ENCODE results near the gene EIF6. TPM values are rescaled to one million over a fixed set of nuclear protein-coding genes. Genes with fewer than 3 reads are reported as not detected.

EIF6 gene
- total RNA-seq, 5 donors from 2014 or later (not counting 1 experiment from before 2014, with no cell fraction given), result 43.8 to 70.7 (median 69.6) TPM

DNA sequence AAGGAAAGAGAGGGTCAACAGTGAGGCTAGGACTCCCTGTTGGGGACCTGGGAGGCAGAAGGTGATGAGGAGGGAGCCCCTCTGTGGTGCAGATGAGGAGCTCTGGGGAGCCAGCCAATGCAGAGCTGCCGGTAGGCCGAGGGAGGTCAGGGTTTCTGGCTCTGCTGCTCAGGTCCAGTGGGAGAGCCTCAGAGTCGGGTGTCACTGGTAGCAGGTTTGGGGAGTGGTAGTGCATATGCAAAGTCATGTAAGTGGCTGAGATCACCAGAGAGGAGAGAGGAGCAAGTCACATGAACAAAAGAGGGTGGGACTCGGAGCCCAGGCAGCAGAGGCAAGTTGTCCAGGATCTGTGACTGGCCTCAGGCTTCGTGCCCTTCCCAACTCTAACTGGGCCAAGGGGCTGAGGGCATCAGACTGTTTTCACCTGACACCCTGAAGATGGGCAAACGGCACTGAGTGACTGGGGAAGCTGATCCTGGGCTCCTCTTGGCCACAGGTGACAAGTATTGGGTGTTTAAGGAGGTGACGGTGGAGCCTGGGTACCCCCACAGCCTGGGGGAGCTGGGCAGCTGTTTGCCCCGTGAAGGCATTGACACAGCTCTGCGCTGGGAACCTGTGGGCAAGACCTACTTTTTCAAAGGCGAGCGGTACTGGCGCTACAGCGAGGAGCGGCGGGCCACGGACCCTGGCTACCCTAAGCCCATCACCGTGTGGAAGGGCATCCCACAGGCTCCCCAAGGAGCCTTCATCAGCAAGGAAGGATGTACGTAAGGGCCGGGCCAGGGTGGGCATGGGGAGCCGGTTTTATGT lies 13.3 kb downstream of the EIF6 start:
- ATAC-seq (replicated peaks in 1 of 4) (no peak), DNase-seq (no peak)
- 92% methylated on average over 15 of the region's 20 CpGs for WGBS (ENCODE audit: insufficient coverage)
- Histone ChIP-seq H3K9me3 (no peaks in the 10 kb centered on the region), H3K4me3 (ENCODE audit: control insufficient read depth in 1 of 2, extremely low read depth in 1 of 2, low read length in 1 of 2) (no peak overlapping the region), H3K4me1 (ENCODE audit: control insufficient read depth in 1 of 2, extremely low read depth in 1 of 2, insufficient read depth in 2 of 2, low read length in 2 of 2) (peaks cover 0 to 21% of the 10 kb centered on the region in 2 experiments), H3K27me3 (replicated peaks in 1 of 2; ENCODE audit: control insufficient read depth in 2 of 2, extremely low read depth in 1 of 2, insufficient read depth in 2 of 2, low read length in 1 of 2) (no peaks in the 10 kb centered on the region), H3K36me3 (ENCODE audit: control insufficient read depth in 2 of 2, extremely low read depth in 1 of 2, insufficient read depth in 1 of 2, low read length in 1 of 2) (peaks cover 18 to 50% of the 10 kb centered on the region in 2 donors), H3K27ac (ENCODE audit: low read length) (no peak overlapping the region)
- Mint-ChIP-seq H3K4me3 (no peak overlapping the region), H3K36me3 (peaks cover 24% of the 10 kb centered on the region), H3K27me3 (no peaks in the 10 kb centered on the region), H3K9me3 (no peaks in the 10 kb centered on the region), H3K27ac (no peak overlapping the region), H3K4me1 (peaks cover 11 to 17% (median 12%) of the 10 kb centered on the region in 3 donors)
- ChIA-PET CTCF (interaction anchor here in 1 of 2 donors (0.8 kb wide), 1 partner anchor 504 kb away, joined by 3 read pairs; no protein-coding TSS in a partner anchor), POLR2A (no interaction called here)

- CTCF ChIA-PET, result interaction anchor here in 1 of 2 donors (0.8 to 1.4 kb wide), 2 partner anchors 123 to 503 kb away, joined by 3 read pairs; partner anchors contain the start of gene EDEM2
- Mint-ChIP-seq H3K27me3 (no peaks in the 10 kb centered on the region), H3K4me1 (peaks cover 8 to 12% (median 12%) of the 10 kb centered on the region in 3 donors), H3K36me3 (peaks cover 25% of the 10 kb centered on the region), H3K9me3 (no peaks in the 10 kb centered on the region), H3K27ac (no peak overlapping the region), H3K4me3 (no peak overlapping the region)
- POLR2A ChIA-PET, result interaction anchor here (0.5 to 0.6 kb wide), 2 partner anchors 49 to 389 kb away, joined by 3 to 4 read pairs; no protein-coding TSS in a partner anchor
- WGBS (ENCODE audit: insufficient coverage), result 95% methylated on average over 15 of the region's 19 CpGs
- H3K4me3 ChIP-seq (ENCODE audit: control insufficient read depth in 1 of 2, extremely low read depth in 1 of 2, low read length in 1 of 2), result no peak overlapping the region
- peaks cover 18 to 47% of the 10 kb centered on the region in 2 donors for H3K36me3 ChIP-seq (ENCODE audit: control insufficient read depth in 2 of 2, extremely low read depth in 1 of 2, insufficient read depth in 1 of 2, low read length in 1 of 2)
- H3K9me3 ChIP-seq, result no peaks in the 10 kb centered on the region
- H3K27ac ChIP-seq (ENCODE audit: low read length), result no peak overlapping the region
- H3K27me3 ChIP-seq (replicated peaks in 1 of 2; ENCODE audit: control insufficient read depth in 2 of 2, extremely low read depth in 1 of 2, insufficient read depth in 2 of 2, low read length in 1 of 2), result no peaks in the 10 kb centered on the region
- DNase-seq (no peak), ATAC-seq (replicated peaks in 1 of 4) (no peak)
- peaks cover 0 to 11% of the 10 kb centered on the region in 2 experiments for H3K4me1 ChIP-seq (ENCODE audit: control insufficient read depth in 1 of 2, extremely low read depth in 1 of 2, insufficient read depth in 2 of 2, low read length in 2 of 2)
Observed at GRCh38 chr20:35270021-35270902, 14.3 kb downstream of the EIF6 start.

DNA sequence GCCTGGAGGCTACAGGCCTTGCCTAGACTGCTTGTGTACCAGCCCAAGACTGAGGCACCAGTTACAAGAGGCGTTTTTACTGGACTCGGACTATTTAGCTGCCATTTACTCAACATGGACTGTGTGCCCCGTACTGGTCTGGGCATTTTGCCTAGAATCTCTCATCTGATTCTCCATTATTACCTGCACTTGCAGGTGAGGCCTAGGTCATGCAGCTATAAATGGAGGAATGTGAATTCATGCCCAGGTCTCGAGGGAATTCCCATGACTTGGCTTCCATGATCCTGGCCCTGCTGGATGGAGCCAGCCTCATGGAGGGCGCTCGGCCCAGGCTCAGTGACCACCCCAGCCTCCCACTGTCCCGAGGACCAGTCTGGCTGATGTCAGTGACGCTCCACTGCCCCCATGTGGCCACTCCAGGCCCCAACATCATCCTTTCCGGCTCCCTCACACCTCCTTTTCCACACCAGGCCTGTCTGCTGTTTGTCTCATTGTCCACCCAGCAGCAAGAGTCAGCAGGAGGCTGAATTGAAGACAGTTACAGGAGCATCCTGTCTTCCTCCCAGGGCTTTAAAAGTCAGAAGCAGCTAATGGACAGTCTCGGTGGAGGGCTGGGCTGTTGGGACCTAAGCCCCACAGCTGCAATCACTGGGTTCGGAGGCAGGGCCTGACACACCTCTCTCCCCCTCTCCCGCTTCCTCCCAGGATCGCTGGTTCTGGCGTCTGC lies 15.4 kb downstream of the EIF6 start:
- 80% methylated on average over 11 of the region's 14 CpGs for WGBS (ENCODE audit: insufficient coverage)
- no peak overlapping the region for H3K27ac ChIP-seq (ENCODE audit: low read length)
- Mint-ChIP-seq H3K4me1 (peaks cover 8 to 12% (median 12%) of the 10 kb centered on the region in 3 donors), H3K27me3 (no peaks in the 10 kb centered on the region), H3K4me3 (no peak overlapping the region), H3K27ac (no peak overlapping the region), H3K36me3 (peaks cover 28% of the 10 kb centered on the region), H3K9me3 (no peaks in the 10 kb centered on the region)
- ChIA-PET POLR2A (no interaction called here), CTCF (interaction anchor here in 1 of 2 donors (1.1 to 1.4 kb wide), 3 partner anchors 122 to 173 kb away, joined by 3 to 8 read pairs (median 6); partner anchors contain the start of gene EDEM2)
- no peak overlapping the region for H3K4me3 ChIP-seq (ENCODE audit: control insufficient read depth in 1 of 2, extremely low read depth in 1 of 2, low read length in 1 of 2)
- no peaks in the 10 kb centered on the region for H3K27me3 ChIP-seq (replicated peaks in 1 of 2; ENCODE audit: control insufficient read depth in 2 of 2, extremely low read depth in 1 of 2, insufficient read depth in 2 of 2, low read length in 1 of 2)
- ATAC-seq (replicated peaks in 1 of 4) (peak; percentile 60 to 69 (median 63)), DNase-seq (peak in 25 of 35 experiments; percentile 18 to 68 (median 35))
- H3K4me1 ChIP-seq (ENCODE audit: control insufficient read depth in 1 of 2, extremely low read depth in 1 of 2, insufficient read depth in 2 of 2, low read length in 2 of 2), result peaks cover 0 to 5% of the 10 kb centered on the region in 2 experiments
- H3K9me3 ChIP-seq, result no peaks in the 10 kb centered on the region
- peaks cover 17 to 41% of the 10 kb centered on the region in 2 donors for H3K36me3 ChIP-seq (ENCODE audit: control insufficient read depth in 2 of 2, extremely low read depth in 1 of 2, insufficient read depth in 1 of 2, low read length in 1 of 2)

DNA sequence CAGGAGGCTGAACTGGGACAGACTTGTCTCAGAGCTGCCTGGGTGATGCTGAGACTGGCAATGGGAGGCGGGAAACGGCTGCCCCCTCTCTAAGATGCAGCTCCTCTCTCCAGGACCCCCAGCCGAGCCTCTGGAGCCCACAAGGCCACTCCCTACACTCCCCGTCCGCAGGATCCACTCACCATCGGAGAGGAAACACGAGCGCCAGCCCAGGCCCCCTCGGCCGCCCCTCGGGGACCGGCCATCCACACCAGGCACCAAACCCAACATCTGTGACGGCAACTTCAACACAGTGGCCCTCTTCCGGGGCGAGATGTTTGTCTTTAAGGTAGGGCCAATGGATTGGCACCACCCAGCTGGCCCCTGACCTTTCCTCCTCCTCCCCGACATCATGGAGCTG lies 17.5 kb downstream of the EIF6 start:
- H3K27me3 ChIP-seq (replicated peaks in 1 of 2; ENCODE audit: control insufficient read depth in 2 of 2, extremely low read depth in 1 of 2, insufficient read depth in 2 of 2, low read length in 1 of 2), result no peaks in the 10 kb centered on the region
- peaks cover 14 to 44% of the 10 kb centered on the region in 2 donors for H3K36me3 ChIP-seq (ENCODE audit: control insufficient read depth in 2 of 2, extremely low read depth in 1 of 2, insufficient read depth in 1 of 2, low read length in 1 of 2)
- peaks cover 7 to 13% (median 11%) of the 10 kb centered on the region in 3 donors for H3K4me1 Mint-ChIP-seq
- no peaks in the 10 kb centered on the region for H3K9me3 ChIP-seq
- no peaks in the 10 kb centered on the region for H3K27me3 Mint-ChIP-seq
- no peak overlapping the region for H3K27ac Mint-ChIP-seq
- H3K27ac ChIP-seq (ENCODE audit: low read length), result no peak overlapping the region
- ATAC-seq (replicated peaks in 1 of 4), result no peak
- ChIA-PET POLR2A (no interaction called here), CTCF (no interaction called here)
- no peaks in the 10 kb centered on the region for H3K9me3 Mint-ChIP-seq
- WGBS (ENCODE audit: insufficient coverage), result 91% methylated on average over 4 of the region's 16 CpGs
- no peak overlapping the region for H3K4me3 Mint-ChIP-seq
- H3K36me3 Mint-ChIP-seq, result peaks cover 40% of the 10 kb centered on the region
- no peak for DNase-seq
- peaks cover 0 to 9% of the 10 kb centered on the region in 2 experiments for H3K4me1 ChIP-seq (ENCODE audit: control insufficient read depth in 1 of 2, extremely low read depth in 1 of 2, insufficient read depth in 2 of 2, low read length in 2 of 2)
- H3K4me3 ChIP-seq (ENCODE audit: control insufficient read depth in 1 of 2, extremely low read depth in 1 of 2, low read length in 1 of 2), result no peak overlapping the region

GRCh38 chr20:35264755-35265154 lies 19.8 kb downstream of the EIF6 start:
- no peaks in the 10 kb centered on the region for H3K9me3 Mint-ChIP-seq
- Histone ChIP-seq H3K36me3 (ENCODE audit: control insufficient read depth in 2 of 2, extremely low read depth in 1 of 2, insufficient read depth in 1 of 2, low read length in 1 of 2) (peaks cover 7 to 43% of the 10 kb centered on the region in 2 donors), H3K27ac (ENCODE audit: low read length) (no peak overlapping the region), H3K4me3 (ENCODE audit: control insufficient read depth in 1 of 2, extremely low read depth in 1 of 2, low read length in 1 of 2) (no peak overlapping the region), H3K27me3 (replicated peaks in 1 of 2; ENCODE audit: control insufficient read depth in 2 of 2, extremely low read depth in 1 of 2, insufficient read depth in 2 of 2, low read length in 1 of 2) (no peaks in the 10 kb centered on the region), H3K9me3 (no peaks in the 10 kb centered on the region), H3K4me1 (ENCODE audit: control insufficient read depth in 1 of 2, extremely low read depth in 1 of 2, insufficient read depth in 2 of 2, low read length in 2 of 2) (peaks cover 0 to 9% of the 10 kb centered on the region in 2 experiments)
- H3K4me1 Mint-ChIP-seq, result peaks cover 7 to 13% (median 11%) of the 10 kb centered on the region in 3 donors
- WGBS (ENCODE audit: insufficient coverage), result no CpG with 5 or more reads among the region's 1 CpG
- ChIA-PET CTCF (interaction anchor here in 1 of 2 donors (0.6 to 0.9 kb wide), 2 partner anchors 101 to 120 kb away, joined by 3 to 5 read pairs; no protein-coding TSS in a partner anchor), POLR2A (no interaction called here)
- no peaks in the 10 kb centered on the region for H3K27me3 Mint-ChIP-seq
- H3K27ac Mint-ChIP-seq, result no peak overlapping the region
- no peak for DNase-seq
- no peak overlapping the region for H3K4me3 Mint-ChIP-seq
- no peak for ATAC-seq (replicated peaks in 1 of 4)
- peaks cover 34% of the 10 kb centered on the region for H3K36me3 Mint-ChIP-seq
